Stomach (tissue), 9 donors: Measurements from ENCODE around the gene FSTL3. TPM values are rescaled to one million over a fixed set of nuclear protein-coding genes. Genes with fewer than 3 reads are reported as not detected.

Source experiments
- DNase-seq, 2 donors: peaks; one replicate each; pipeline versions ENCODE4 v3.0.0 to v3.0.0-alpha.2; 2013 to 2019
- H3K27ac ChIP-seq, 5 donors: fragments of 200-600 bp in 4 of 5; sonication (generic) in 4 of 5; one replicate each; pipeline ENCODE4 v1.5.1; 2013 to 2019; ENCODE audit warnings: mild to moderate bottlenecking in 1 of 5, moderate library complexity in 1 of 5
- H3K27me3 ChIP-seq, 3 donors: fragments of 200-600 bp; sonication (generic); one replicate each; pipeline ENCODE4 v1.5.1; 2017 to 2019; ENCODE audit warnings: mixed run types in 1 of 3
- H3K36me3 ChIP-seq, 4 donors: fragments of 200-600 bp; sonication (generic); 1 replicate in 3 of 4; 2 replicates in 1 of 4; pipeline ENCODE4 v1.5.1; 2016 to 2019
- H3K4me1 ChIP-seq, 4 donors: fragments of 200-600 bp; sonication (generic); one replicate each; pipeline ENCODE4 v1.5.1; 2016 to 2019
- H3K4me3 ChIP-seq, 4 donors: fragments of 200-600 bp; sonication (generic) in 3 of 4; one replicate each; pipeline ENCODE4 v1.5.1; 2016 to 2019; ENCODE audit warnings: mild to moderate bottlenecking in 1 of 4
- H3K9me3 ChIP-seq, 4 donors: fragments of 200-600 bp; sonication (generic); one replicate each; pipeline ENCODE4 v1.5.1; 2016 to 2019
- EP300 ChIP-seq: sonication (generic); formaldehyde crosslinking; IDR thresholded peaks from one replicate; pipeline ENCODE4 v1.6.1; 2017; ENCODE audit warnings: antibody characterized with exemption
- POLR2A ChIP-seq, 4 donors: fragments of 450-650 bp; IDR thresholded peaks; one replicate each; pipeline ENCODE4 v1.6.1; 2016; ENCODE audit warnings: antibody characterized with exemption in 4 of 4, control low read depth in 2 of 4, mild to moderate bottlenecking in 1 of 4, moderate library complexity in 1 of 4
- POLR2AphosphoS5 ChIP-seq, 3 donors: sonication (generic); formaldehyde crosslinking; IDR thresholded peaks; one replicate each; pipeline ENCODE4 v1.6.1; 2016; ENCODE audit warnings: antibody characterized with exemption in 3 of 3
- WGBS, 5 donors: extraction: QIAGEN DNeasy Blood & Tissue Kit in 3 of 5; methylation state at CpG; one replicate each; pipeline versions ENCODE4 v1.1.5 to v1.1.7; 2013 to 2018; 5-methylcytosine and 5-hydroxymethylcytosine counted together
- intact Hi-C: fragments of 100-400 bp; cut with DNase I; formaldehyde crosslinking; loops from one replicate; pipeline ENCODE4 v1.15.1; 2023; ENCODE audit warnings: low total_unique reads
- polyA plus RNA-seq, 3 donors: library from polyadenylated mRNA; stranded (reverse); fragments of 200-250 nt; gene quantifications; one replicate each; pipeline ENCODE4 v1.2.3, GENCODE V29; 2013
- total RNA-seq, 5 donors: library from RNA; depleted of rRNA; stranded (reverse); fragments of >200 nt; gene quantifications; one replicate each; pipeline versions ENCODE4 v1.1.0 to v1.2.3, GENCODE V29; 2014 to 2016
- TF ChIP-seq, protein P1 (sequence below), 7 experiments: fragments of 450-650 bp in 4 of 7; fragments of 200-600 bp in 3 of 7; sonication (generic) in 3 of 7; IDR thresholded peaks; one replicate each; pipeline ENCODE4 v1.5.1; 2016 to 2019; ENCODE audit warnings: antibody characterized with exemption in 7 of 7, control low read depth in 2 of 7, mild to moderate bottlenecking in 1 of 7
- donor health status: healthy with polysubstance abuse.
- donor health status: Bipolar disorder and iron deficiency.
- donor health status: healthy.

Gene FSTL3
- total and polyA plus RNA-seq, 8 donors: 12.3 to 136 (median 28.3) TPM

- 76 to 91% (median 85%) methylated on average over 10 to 11 of the region's 11 CpGs for WGBS, 5 donors
- no peak for TF ChIP-seq EP300
- TF ChIP-seq, protein P1, sequence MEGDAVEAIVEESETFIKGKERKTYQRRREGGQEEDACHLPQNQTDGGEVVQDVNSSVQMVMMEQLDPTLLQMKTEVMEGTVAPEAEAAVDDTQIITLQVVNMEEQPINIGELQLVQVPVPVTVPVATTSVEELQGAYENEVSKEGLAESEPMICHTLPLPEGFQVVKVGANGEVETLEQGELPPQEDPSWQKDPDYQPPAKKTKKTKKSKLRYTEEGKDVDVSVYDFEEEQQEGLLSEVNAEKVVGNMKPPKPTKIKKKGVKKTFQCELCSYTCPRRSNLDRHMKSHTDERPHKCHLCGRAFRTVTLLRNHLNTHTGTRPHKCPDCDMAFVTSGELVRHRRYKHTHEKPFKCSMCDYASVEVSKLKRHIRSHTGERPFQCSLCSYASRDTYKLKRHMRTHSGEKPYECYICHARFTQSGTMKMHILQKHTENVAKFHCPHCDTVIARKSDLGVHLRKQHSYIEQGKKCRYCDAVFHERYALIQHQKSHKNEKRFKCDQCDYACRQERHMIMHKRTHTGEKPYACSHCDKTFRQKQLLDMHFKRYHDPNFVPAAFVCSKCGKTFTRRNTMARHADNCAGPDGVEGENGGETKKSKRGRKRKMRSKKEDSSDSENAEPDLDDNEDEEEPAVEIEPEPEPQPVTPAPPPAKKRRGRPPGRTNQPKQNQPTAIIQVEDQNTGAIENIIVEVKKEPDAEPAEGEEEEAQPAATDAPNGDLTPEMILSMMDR (IDR thresholded peaks at IDR 0.05): no peak
- TF ChIP-seq POLR2A (IDR thresholded peaks at IDR 0.05): no peak
- no peak for TF ChIP-seq POLR2AphosphoS5 (IDR thresholded peaks at IDR 0.05)
- intact Hi-C loops: no loop called here
Observed at GRCh38 chr19:650121-650520, 26.1 kb upstream of the FSTL3 start.

GRCh38 chr19:651114-651818, 24.9 kb upstream of the FSTL3 start:
- no peak overlapping the region for H3K4me3 ChIP-seq
- H3K36me3 ChIP-seq: peaks cover 74 to 98% (median 94%) of the 10 kb centered on the region in 4 donors
- H3K4me1 ChIP-seq: peaks cover 0 to 21% (median 6%) of the 10 kb centered on the region in 4 donors
- 94 to 96% (median 95%) methylated on average over 29 to 58 of the region's 58 CpGs for WGBS, 5 donors
- H3K9me3 ChIP-seq: no peaks in the 10 kb centered on the region
- no peak overlapping the region for H3K27ac ChIP-seq
- no peaks in the 10 kb centered on the region for H3K27me3 ChIP-seq
- DNase-seq: no peak
- TF ChIP-seq, protein P1 (IDR thresholded peaks at IDR 0.05): no peak
- no peak for TF ChIP-seq POLR2A (IDR thresholded peaks at IDR 0.05)
- TF ChIP-seq POLR2AphosphoS5 (IDR thresholded peaks at IDR 0.05): no peak
- no peak for TF ChIP-seq EP300
- intact Hi-C loops: no loop called here

More at GRCh38 chr19:650121-650520, 26.1 kb upstream of the FSTL3 start:
- H3K4me1 ChIP-seq: peaks cover 0 to 11% (median under 1%) of the 10 kb centered on the region in 4 donors
- no peaks in the 10 kb centered on the region for H3K27me3 ChIP-seq
- H3K27ac ChIP-seq: no peak overlapping the region
- DNase-seq: no peak
- peaks cover 76 to 99% (median 97%) of the 10 kb centered on the region in 4 donors for H3K36me3 ChIP-seq
- no peak overlapping the region for H3K4me3 ChIP-seq
- H3K9me3 ChIP-seq: no peaks in the 10 kb centered on the region

DNA sequence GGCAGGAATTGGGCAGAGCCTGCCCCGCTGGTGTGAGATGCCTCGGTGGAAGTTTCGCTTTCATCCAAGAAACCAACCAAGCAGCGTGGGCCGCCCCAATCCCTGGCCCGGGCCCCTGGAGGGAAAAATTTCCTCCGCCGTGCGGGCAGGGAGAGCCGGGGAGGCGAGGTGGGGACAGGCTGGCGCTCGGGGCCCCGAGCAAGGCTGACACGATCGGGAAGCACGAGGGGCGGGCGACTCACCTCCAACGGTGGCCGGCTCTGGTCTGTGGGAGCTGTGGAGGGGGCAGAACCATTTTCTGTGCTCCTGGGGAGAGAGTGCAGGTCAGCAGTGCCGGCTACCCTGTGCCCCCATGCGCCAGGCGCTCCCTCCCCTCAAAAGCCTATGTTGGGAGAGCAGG, 24.2 kb upstream of the FSTL3 start:
- intact Hi-C loops: no loop called here
- WGBS, 5 donors: 86 to 91% (median 90%) methylated on average over 14 to 24 of the region's 24 CpGs
- H3K36me3 ChIP-seq: peaks cover 67 to 97% (median 90%) of the 10 kb centered on the region in 4 donors

DNA sequence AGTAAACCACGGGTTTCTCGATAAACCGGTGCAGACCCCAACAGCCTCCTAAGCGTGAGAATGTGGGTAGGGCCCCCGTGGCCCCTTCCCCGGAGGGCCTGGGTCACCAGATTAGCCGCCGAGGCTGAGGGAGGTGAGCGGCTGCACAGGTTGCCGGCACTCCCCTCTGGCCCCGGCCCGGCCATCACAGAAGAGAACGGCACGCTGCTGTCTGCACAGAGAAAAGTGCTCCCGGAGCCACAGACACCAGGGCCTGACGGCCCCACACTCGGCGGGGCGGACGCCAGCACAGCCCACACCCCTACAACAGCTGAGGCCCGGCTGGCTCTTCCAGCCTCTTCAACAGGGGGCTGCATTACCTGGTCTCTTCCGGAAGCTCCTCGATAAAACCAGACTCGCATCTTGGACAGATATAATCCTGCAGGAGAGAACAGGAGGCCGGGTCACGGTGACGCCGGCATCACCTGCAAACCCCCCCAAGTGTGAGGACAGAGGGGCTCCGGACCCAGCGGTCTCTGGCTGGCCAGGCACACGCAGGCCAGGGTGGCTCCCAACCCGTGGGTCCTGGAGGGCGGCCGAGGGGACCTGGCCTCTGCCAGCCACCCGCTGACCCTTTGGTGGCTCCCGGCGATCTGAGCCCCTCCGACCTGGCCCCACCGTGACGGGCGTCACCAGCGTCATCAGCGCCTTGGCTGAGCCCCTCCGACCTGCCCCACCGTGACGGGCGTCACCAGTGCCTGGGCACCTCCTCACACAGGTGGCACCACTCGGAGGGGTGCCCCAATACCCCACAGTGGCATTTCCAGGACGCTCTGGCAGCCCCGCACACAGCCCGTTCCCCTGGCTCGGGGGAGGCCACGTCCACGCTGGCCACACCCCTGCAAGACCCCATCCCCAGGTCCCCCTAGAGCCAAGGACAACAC, 23.5 kb upstream of the FSTL3 start:
- DNase-seq: no peak
- no peak overlapping the region for H3K4me3 ChIP-seq
- no peaks in the 10 kb centered on the region for H3K9me3 ChIP-seq
- 91 to 98% (median 94%) methylated on average over 24 to 54 of the region's 54 CpGs for WGBS, 5 donors
- H3K4me1 ChIP-seq: peaks cover 5 to 36% (median 19%) of the 10 kb centered on the region in 4 donors
- peaks cover 60 to 97% (median 89%) of the 10 kb centered on the region in 4 donors for H3K36me3 ChIP-seq
- intact Hi-C loops: no loop called here
- no peaks in the 10 kb centered on the region for H3K27me3 ChIP-seq
- TF ChIP-seq POLR2A (IDR thresholded peaks at IDR 0.05): no peak
- no peak for TF ChIP-seq POLR2AphosphoS5 (IDR thresholded peaks at IDR 0.05)
- TF ChIP-seq, protein P1 (IDR thresholded peaks at IDR 0.05): no peak
- no peak for TF ChIP-seq EP300
- no peak overlapping the region for H3K27ac ChIP-seq

More for the DNA sequence above, 24.2 kb upstream of the FSTL3 start:
- Histone ChIP-seq H3K4me3 (no peak overlapping the region), H3K4me1 (peaks cover 0 to 29% (median 11%) of the 10 kb centered on the region in 4 donors), H3K27me3 (no peaks in the 10 kb centered on the region), H3K9me3 (no peaks in the 10 kb centered on the region), H3K27ac (no peak overlapping the region)
- TF ChIP-seq POLR2AphosphoS5 (IDR thresholded peaks at IDR 0.05) (no peak), EP300 (no peak), POLR2A (IDR thresholded peaks at IDR 0.05) (no peak)
- TF ChIP-seq, protein P1 (IDR thresholded peaks at IDR 0.05): no peak
- DNase-seq: no peak
